Mesendoderm (in vitro differentiated cells): Measurements from ENCODE around the gene TCF12. TPM values are rescaled to one million over a fixed set of nuclear protein-coding genes. Genes with fewer than 3 reads are reported as not detected.

Source experiments
- DNase-seq: peaks from one replicate; pipeline ENCODE4 v3.0.0; 2013
- H2AK5ac ChIP-seq: 2 replicates; pipeline ENCODE4 v1.6.1; 2013; ENCODE audit warnings: low read length, inconsistent platforms
- H2BK120ac ChIP-seq: 2 replicates; pipeline ENCODE4 v1.6.1; 2013; ENCODE audit warnings: low read depth, mild to moderate bottlenecking, low read length, moderate library complexity, mixed read lengths
- H2BK15ac ChIP-seq: replicated peaks from 2 replicates; pipeline ENCODE4 v1.6.1; 2013; ENCODE audit warnings: low read depth, mild to moderate bottlenecking, moderate library complexity
- H2BK5ac ChIP-seq: 2 replicates; pipeline ENCODE4 v1.6.1; 2013; ENCODE audit warnings: low read length, inconsistent platforms
- H3K18ac ChIP-seq: 2 replicates; pipeline ENCODE4 v1.6.1; 2013; ENCODE audit warnings: mild to moderate bottlenecking, low read length, mixed read lengths
- H3K23ac ChIP-seq: one replicate; pipeline ENCODE4 v1.6.1; 2013; ENCODE audit warnings: low read length
- H3K27ac ChIP-seq: 2 replicates; pipeline ENCODE4 v1.5.1; 2013; ENCODE audit warnings: low read depth, mild to moderate bottlenecking, inconsistent platforms, low read length, moderate library complexity
- H3K27me3 ChIP-seq: 2 replicates; pipeline ENCODE4 v1.6.1; 2013; ENCODE audit warnings: low read length, control low read depth, mild to moderate bottlenecking, inconsistent platforms; ENCODE audit not compliant: insufficient read depth, poor library complexity
- H3K36me3 ChIP-seq: 2 replicates; pipeline ENCODE4 v1.6.1; 2013; ENCODE audit warnings: low read length, inconsistent platforms; ENCODE audit not compliant: control insufficient read depth, insufficient read depth
- H3K4ac ChIP-seq: one replicate; pipeline ENCODE4 v1.6.1; 2013; ENCODE audit warnings: low read depth, mild to moderate bottlenecking, low read length, moderate library complexity
- H3K4me1 ChIP-seq: 2 replicates; pipeline ENCODE4 v1.6.1; 2013; ENCODE audit warnings: low read depth, low read length, inconsistent platforms; ENCODE audit not compliant: control insufficient read depth
- H3K4me2 ChIP-seq: 2 replicates; pipeline ENCODE4 v1.6.1; 2013; ENCODE audit warnings: low read length
- H3K4me3 ChIP-seq: 2 replicates; pipeline ENCODE4 v1.5.1; 2013; ENCODE audit warnings: mild to moderate bottlenecking, low read length
- H3K56ac ChIP-seq: one replicate; pipeline ENCODE4 v1.6.1; 2013; ENCODE audit warnings: low read length
- H3K79me1 ChIP-seq: 2 replicates; pipeline ENCODE4 v1.6.1; 2013; ENCODE audit warnings: low read length, inconsistent platforms
- H3K79me2 ChIP-seq: 2 replicates; pipeline ENCODE4 v1.6.1; 2013; ENCODE audit warnings: mild to moderate bottlenecking, low read length; ENCODE audit not compliant: control insufficient read depth, insufficient read depth
- H3K9ac ChIP-seq: 2 replicates; pipeline ENCODE4 v1.6.1; 2013; ENCODE audit warnings: low read length, inconsistent platforms
- H4K5ac ChIP-seq: one replicate; pipeline ENCODE4 v1.6.1; 2013; ENCODE audit warnings: low read length
- H4K8ac ChIP-seq: one replicate; pipeline ENCODE4 v1.6.1; 2013; ENCODE audit warnings: low read depth, mild to moderate bottlenecking, control low read depth, low read length, moderate library complexity
- WGBS: extraction: QIAGEN DNeasy Blood & Tissue Kit; methylation state at CpG from one replicate; pipeline ENCODE4 v1.1.7; 2013; ENCODE audit warnings: low lambda C conversion rate, missing lambda C conversion rate; ENCODE audit not compliant: insufficient coverage; ENCODE audit errors: extremely low coverage; 5-methylcytosine and 5-hydroxymethylcytosine counted together
- small RNA-seq: library from polyadenylated mRNA; stranded (forward); fragments of <200 nt; extraction: miRNeasy Mini kit (QIAGEN cat#:217004); gene quantifications from one replicate; pipeline ENCODE3, GENCODE V24; 2013; ENCODE audit not compliant: insufficient read depth

The TCF12 gene

DNA sequence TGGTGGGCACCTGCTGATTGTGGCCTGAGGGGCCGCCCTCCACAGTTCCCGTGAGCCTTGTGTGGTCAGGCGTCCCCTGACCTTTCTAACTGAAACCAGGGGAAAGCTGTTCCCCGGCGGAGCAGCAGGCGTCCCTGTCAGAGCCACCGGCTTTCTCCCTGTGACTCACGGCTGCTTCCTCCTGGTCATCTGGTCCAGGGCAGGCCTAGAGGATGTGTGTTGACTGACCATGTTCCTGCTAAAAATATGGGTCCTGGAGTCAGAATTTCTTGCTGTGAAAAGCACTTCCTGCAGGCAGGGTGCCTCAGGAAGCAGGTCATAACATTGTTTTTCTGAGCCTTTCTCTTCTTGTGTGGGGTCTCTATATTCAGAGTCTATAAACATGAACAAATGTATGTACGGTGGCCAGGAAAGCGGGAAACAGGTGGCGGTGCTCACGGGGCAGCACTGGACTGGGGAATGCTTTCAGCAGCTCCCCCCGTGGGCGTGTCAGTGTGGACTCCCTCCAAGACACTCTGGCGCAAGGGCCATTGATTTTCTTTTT, 419.5 kb downstream of the TCF12 start:
- no peak for DNase-seq
- Histone ChIP-seq H3K9ac (no peak overlapping the region), H3K4ac (no peak overlapping the region), H4K5ac (no peak overlapping the region), H3K36me3 (no peaks in the 10 kb centered on the region), H3K79me1 (no peaks in the 10 kb centered on the region), H2AK5ac (no peak overlapping the region), H4K8ac (no peak overlapping the region), H2BK15ac (no peak overlapping the region), H3K79me2 (no peaks in the 10 kb centered on the region), H3K27me3 (no peaks in the 10 kb centered on the region), H3K23ac (peak overlapping the region; percentile 57), H2BK120ac (no peak overlapping the region), H3K4me2 (no peak overlapping the region), H3K27ac (no peak overlapping the region), H3K56ac (no peak overlapping the region), H3K4me1 (no peaks in the 10 kb centered on the region), H2BK5ac (no peak overlapping the region), H3K4me3 (no peak overlapping the region), H3K18ac (no peak overlapping the region)
- no CpG with 5 or more reads among the region's 15 CpGs for WGBS

GRCh38 chr15:57339321-57339720, 420.9 kb downstream of the TCF12 start:
- no peak overlapping the region for H3K4me3 ChIP-seq
- no peak overlapping the region for H4K5ac ChIP-seq
- H3K79me1 ChIP-seq: no peaks in the 10 kb centered on the region
- H3K27ac ChIP-seq: no peak overlapping the region
- no peak overlapping the region for H3K4ac ChIP-seq
- no peak overlapping the region for H4K8ac ChIP-seq
- H3K79me2 ChIP-seq: no peaks in the 10 kb centered on the region
- H3K4me2 ChIP-seq: no peak overlapping the region
- no peak overlapping the region for H2BK120ac ChIP-seq
- H3K36me3 ChIP-seq: no peaks in the 10 kb centered on the region
- no peak overlapping the region for H2AK5ac ChIP-seq
- H3K9ac ChIP-seq: no peak overlapping the region
- H3K27me3 ChIP-seq: no peaks in the 10 kb centered on the region
- no peak overlapping the region for H3K56ac ChIP-seq
- H3K4me1 ChIP-seq: no peaks in the 10 kb centered on the region
- H3K18ac ChIP-seq: no peak overlapping the region
- H2BK15ac ChIP-seq: no peak overlapping the region
- H3K23ac ChIP-seq: no peak overlapping the region
- H2BK5ac ChIP-seq: no peak overlapping the region
- no CpG with 5 or more reads among the region's 5 CpGs for WGBS
- no peak for DNase-seq

Small RNA genes lying within 50 kb of the gene (small RNA-seq; reads per million reads assigned to genes)
- not detected for gene RF01210
